AG10803 (cell line): ENCODE measurements around the gene TCF7L2.

Experiments
- DNase-seq: peaks from one replicate; pipeline ENCODE4 v3.0.0; 2010; ENCODE audit warnings: low read depth
- H3K4me3 ChIP-seq: 2 replicates; pipeline ENCODE4 v1.5.1; 2011; ENCODE audit warnings: mild to moderate bottlenecking, low read length, control low read depth
- TF ChIP-seq, protein P1 (sequence below): conservative IDR thresholded peaks from 2 replicates; pipeline ENCODE4 v1.5.1; 2011; ENCODE audit warnings: mild to moderate bottlenecking, low read length, control low read depth, inconsistent platforms

TCF7L2 gene

DNA sequence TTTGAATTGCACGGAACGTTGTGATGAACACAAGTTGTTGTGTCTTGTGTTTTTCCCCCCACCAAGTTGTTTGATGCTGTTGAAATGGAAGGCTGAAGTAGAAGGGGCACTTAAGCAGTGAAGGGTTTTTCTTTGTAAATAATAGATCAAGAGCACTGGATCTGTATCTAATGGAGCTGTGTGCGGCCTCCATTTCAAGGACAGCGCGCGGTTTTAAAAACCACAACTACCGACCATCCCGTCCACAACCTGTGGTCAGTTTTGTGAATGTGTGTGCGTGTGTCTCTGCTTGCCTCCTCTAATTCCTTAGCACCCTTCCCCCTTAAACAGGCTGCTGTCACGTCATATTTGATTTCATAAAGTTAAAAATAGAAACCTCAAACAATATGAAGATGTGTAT, 165.5 kb downstream of the TCF7L2 start:
- TF ChIP-seq, protein P1, sequence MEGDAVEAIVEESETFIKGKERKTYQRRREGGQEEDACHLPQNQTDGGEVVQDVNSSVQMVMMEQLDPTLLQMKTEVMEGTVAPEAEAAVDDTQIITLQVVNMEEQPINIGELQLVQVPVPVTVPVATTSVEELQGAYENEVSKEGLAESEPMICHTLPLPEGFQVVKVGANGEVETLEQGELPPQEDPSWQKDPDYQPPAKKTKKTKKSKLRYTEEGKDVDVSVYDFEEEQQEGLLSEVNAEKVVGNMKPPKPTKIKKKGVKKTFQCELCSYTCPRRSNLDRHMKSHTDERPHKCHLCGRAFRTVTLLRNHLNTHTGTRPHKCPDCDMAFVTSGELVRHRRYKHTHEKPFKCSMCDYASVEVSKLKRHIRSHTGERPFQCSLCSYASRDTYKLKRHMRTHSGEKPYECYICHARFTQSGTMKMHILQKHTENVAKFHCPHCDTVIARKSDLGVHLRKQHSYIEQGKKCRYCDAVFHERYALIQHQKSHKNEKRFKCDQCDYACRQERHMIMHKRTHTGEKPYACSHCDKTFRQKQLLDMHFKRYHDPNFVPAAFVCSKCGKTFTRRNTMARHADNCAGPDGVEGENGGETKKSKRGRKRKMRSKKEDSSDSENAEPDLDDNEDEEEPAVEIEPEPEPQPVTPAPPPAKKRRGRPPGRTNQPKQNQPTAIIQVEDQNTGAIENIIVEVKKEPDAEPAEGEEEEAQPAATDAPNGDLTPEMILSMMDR = no peak
- H3K4me3 ChIP-seq = no peak overlapping the region
- DNase-seq = no peak

GRCh38 chr10:113118882-113119281, 168.8 kb downstream of the TCF7L2 start:
- TF ChIP-seq, protein P1 = no peak
- no peak for DNase-seq
- no peak overlapping the region for H3K4me3 ChIP-seq

DNA sequence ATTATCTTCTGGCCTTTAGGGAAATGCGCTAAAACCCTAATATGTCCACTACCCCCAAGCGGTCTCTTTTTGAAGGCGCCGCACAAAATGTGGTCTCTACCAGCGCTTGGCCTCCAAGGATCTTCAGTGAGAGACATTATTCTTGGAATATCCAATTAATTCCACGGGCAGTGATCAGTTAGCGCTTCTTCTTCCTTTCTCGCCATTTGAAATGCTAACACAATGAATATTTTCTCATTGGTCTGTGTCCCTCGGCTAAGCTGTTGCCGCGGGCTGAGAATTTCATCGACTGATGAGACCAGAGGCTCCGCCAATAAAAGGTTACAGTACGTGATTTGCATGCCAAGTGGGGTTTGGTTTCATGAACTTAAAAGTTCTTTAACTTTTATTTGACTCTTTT, 169.8 kb downstream of the TCF7L2 start:
- TF ChIP-seq, protein P1 = no peak
- no peak for DNase-seq
- no peak overlapping the region for H3K4me3 ChIP-seq

DNA sequence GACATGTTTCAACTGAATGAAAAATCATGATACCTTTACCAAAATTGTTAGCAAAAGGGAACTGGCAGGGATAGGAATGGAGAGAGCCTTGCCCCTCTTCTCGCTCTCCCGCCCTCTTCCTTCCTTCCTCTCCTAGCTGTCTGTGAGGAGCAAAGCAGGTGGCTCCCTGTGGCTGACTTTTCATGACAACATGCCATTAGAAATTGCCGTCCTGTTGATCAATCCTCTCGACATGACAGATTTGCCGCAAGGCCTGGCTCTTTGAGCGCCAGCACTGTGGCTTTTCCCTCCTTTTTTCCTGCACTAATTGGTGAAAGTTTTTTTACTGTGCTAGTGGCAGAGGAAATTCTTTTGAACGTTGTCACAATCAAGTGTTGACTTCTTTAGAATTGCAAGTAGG, 171.1 kb downstream of the TCF7L2 start:
- DNase-seq = no peak
- TF ChIP-seq, protein P1 = no peak
- no peak overlapping the region for H3K4me3 ChIP-seq

GRCh38 chr10:113122947-113123346, 172.9 kb downstream of the TCF7L2 start:
- TF ChIP-seq, protein P1 = no peak
- no peak overlapping the region for H3K4me3 ChIP-seq
- DNase-seq = no peak

DNA sequence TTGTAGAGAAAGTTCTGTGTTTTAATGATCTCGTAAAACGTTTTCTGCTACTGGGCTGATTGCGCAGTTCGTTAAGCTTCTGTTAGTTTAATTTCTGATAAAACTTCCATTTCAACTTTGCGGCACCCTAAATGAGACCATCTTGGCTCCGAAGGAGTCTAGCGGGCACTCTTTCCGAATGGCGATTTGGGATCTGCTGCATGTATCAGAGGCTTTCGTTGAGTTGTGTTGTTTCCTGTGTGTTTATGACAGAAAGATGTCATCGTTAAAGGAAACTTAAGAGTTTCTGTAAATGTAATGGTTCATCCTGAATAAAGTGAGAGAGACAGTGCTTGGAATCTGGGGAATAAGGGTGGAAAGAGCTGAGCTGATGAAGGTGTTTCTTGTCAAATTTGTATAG, 174.7 kb downstream of the TCF7L2 start:
- DNase-seq = no peak
- H3K4me3 ChIP-seq = no peak overlapping the region
- TF ChIP-seq, protein P1 = no peak

- TF ChIP-seq, protein P1 = no peak
- no peak overlapping the region for H3K4me3 ChIP-seq
- no peak for DNase-seq
Measured at GRCh38 chr10:113125612-113126011, 175.6 kb downstream of the TCF7L2 start.
